A549 (cell line): Measurements from ENCODE around the gene DPEP1. TPM values are rescaled to one million over a fixed set of nuclear protein-coding genes. Genes with fewer than 3 reads are reported as not detected.

Source experiments
- ATAC-seq, 2 experiments: fragments of 200-7000 bp in 1 of 2; fragments of >200 bp in 1 of 2; cut with Nextera tagmentation in 1 of 2; cut with Tn5 transposase in 1 of 2; 3 replicates each; pipeline versions ENCODE4 v1.8.0 to v1.9.1; 2018 to 2020; ENCODE audit warnings: mild to moderate bottlenecking in 1 of 2, moderate library complexity in 1 of 2
- CTCF ChIA-PET: fragments of 300-600 bp; sonication (Branson Sonifier 250); formaldehyde crosslinking; extraction: SDS; loops from one replicate; lab custom pipeline; 2021; ENCODE audit warnings: antibody characterized with exemption, inconsistent platforms; lab: Yijun Ruan, JAX
- POLR2A ChIA-PET: fragments of 350-600 bp; formaldehyde crosslinking; extraction: SDS; loops from one replicate; lab custom pipeline; 2021; ENCODE audit warnings: antibody characterized with exemption, inconsistent platforms; lab: Yijun Ruan, JAX
- DNase-seq, 2 experiments: peaks; one replicate each; pipeline versions ENCODE4 v3.0.0 to v3.0.0-alpha.2; 2011 to 2016; ENCODE audit warnings: low read depth in 1 of 2, low spot score in 1 of 2
- FAIRE-seq: peaks from 2 replicates; lab custom pipeline; 2011; peaks lifted over from hg19 to GRCh38; lab: Jason Lieb, UNC
- H3K27ac ChIP-seq, 2 experiments: fragments of >200 bp; sonication (Bioruptor Twin); formaldehyde crosslinking; 3 replicates each; pipeline ENCODE4 v1.5.1; 2016 to 2017
- H3K4me1 ChIP-seq: fragments of >200 bp; sonication (Bioruptor Twin); formaldehyde crosslinking; 3 replicates; pipeline ENCODE4 v1.6.1; 2016
- H3K4me2 ChIP-seq: fragments of >200 bp; sonication (Bioruptor Twin); formaldehyde crosslinking; 3 replicates; pipeline ENCODE4 v1.6.1; 2016
- H3K4me3 ChIP-seq: fragments of >200 bp; sonication (Bioruptor Twin); formaldehyde crosslinking; 3 replicates; pipeline ENCODE4 v1.5.1; 2016
- H3K9me3 ChIP-seq: fragments of >200 bp; sonication (Bioruptor Twin); formaldehyde crosslinking; 3 replicates; pipeline ENCODE4 v1.6.1; 2016
- BHLHE40 ChIP-seq: IDR thresholded peaks from 2 replicates; pipeline ENCODE4 v1.6.1; 2012; ENCODE audit warnings: low read depth, low read length, inconsistent platforms
- CBX8 ChIP-seq: fragments of 200-600 bp; sonication (generic); IDR thresholded peaks from 2 replicates; pipeline ENCODE4 v1.6.1; 2016
- CHD2 ChIP-seq: fragments of 150-350 bp; IDR thresholded peaks from 2 replicates; pipeline ENCODE4 v1.6.1; 2014; ENCODE audit warnings: low read length; ENCODE audit not compliant: partially characterized antibody
- EHMT2 ChIP-seq: fragments of 200-600 bp; sonication (generic); IDR thresholded peaks from 2 replicates; pipeline ENCODE4 v1.6.1; 2016; ENCODE audit warnings: antibody characterized with exemption, low read depth, mild to moderate bottlenecking, moderate library complexity
- EP300 ChIP-seq, 2 experiments: fragments of >200 bp; sonication (Bioruptor Twin); formaldehyde crosslinking; IDR thresholded peaks; 2 replicates in 1 of 2; 3 replicates in 1 of 2; pipeline ENCODE4 v1.6.1; 2016 to 2017
- ESRRA ChIP-seq: fragments of 150-350 bp; IDR thresholded peaks from 2 replicates; pipeline ENCODE4 v1.6.1; 2014; ENCODE audit warnings: mild to moderate bottlenecking, low read length, borderline replicate concordance
- FOSL2 ChIP-seq, 2 experiments: fragments of 450-650 bp in 1 of 2; fragments of >200 bp in 1 of 2; sonication (Bioruptor Twin) in 1 of 2; formaldehyde crosslinking; IDR thresholded peaks; 2 replicates each; pipeline versions ENCODE4 v1.5.0 to v1.6.1; 2016 to 2020; ENCODE audit warnings: mild to moderate bottlenecking in 1 of 2, moderate library complexity in 1 of 2
- FOXS1 ChIP-seq: fragments of 250-450 bp; sonication (Bioruptor Pico); IDR thresholded peaks from 2 replicates; pipeline ENCODE4 v1.5.0; 2020; ENCODE audit warnings: mild to moderate bottlenecking, moderate library complexity
- HMGXB4 ChIP-seq: fragments of 250-450 bp; sonication (Bioruptor Pico); IDR thresholded peaks from 2 replicates; pipeline ENCODE4 v1.5.0; 2021; ENCODE audit warnings: mild to moderate bottlenecking, moderate library complexity, borderline replicate concordance
- HOXB5 ChIP-seq: fragments of 250-450 bp; sonication (Bioruptor Pico); IDR thresholded peaks from 2 replicates; pipeline ENCODE4 v1.5.0; 2020; ENCODE audit warnings: mild to moderate bottlenecking, moderate library complexity
- JUN ChIP-seq, 2 experiments: fragments of >200 bp; sonication (Bioruptor Twin); formaldehyde crosslinking; IDR thresholded peaks; 2 replicates in 1 of 2; 3 replicates in 1 of 2; pipeline ENCODE4 v1.6.1; 2016 to 2017
- KDM1A ChIP-seq: fragments of 200-600 bp; sonication (generic); IDR thresholded peaks from 2 replicates; pipeline ENCODE4 v1.6.1; 2016; ENCODE audit warnings: low read depth, mild to moderate bottlenecking
- KDM5A ChIP-seq: fragments of 200-600 bp; sonication (generic); IDR thresholded peaks from 2 replicates; pipeline ENCODE4 v1.6.1; 2016; ENCODE audit warnings: antibody characterized with exemption, mild to moderate bottlenecking
- MAFK ChIP-seq: fragments of 450-650 bp; IDR thresholded peaks from 2 replicates; pipeline ENCODE4 v1.6.1; 2014; ENCODE audit not compliant: partially characterized antibody
- MYC ChIP-seq: IDR thresholded peaks from 2 replicates; pipeline ENCODE4 v1.6.1; 2012; ENCODE audit warnings: mild to moderate bottlenecking, inconsistent platforms, low read length, improper control_type of control experiment, borderline replicate concordance
- NFE2L2 ChIP-seq: fragments of 150-350 bp; conservative IDR thresholded peaks from 2 replicates; pipeline ENCODE4 v1.6.1; 2014; ENCODE audit warnings: low read length
- PBX3 ChIP-seq: IDR thresholded peaks from 2 replicates; pipeline ENCODE4 v1.6.1; 2012
- POLR2AphosphoS2 ChIP-seq: conservative IDR thresholded peaks from 2 replicates; pipeline ENCODE4 v1.6.1; 2012; ENCODE audit warnings: low read length, improper control_type of control experiment, inconsistent platforms
- RFX5 ChIP-seq: fragments of 450-650 bp; IDR thresholded peaks from 2 replicates; pipeline ENCODE4 v1.7.1; 2014; ENCODE audit warnings: antibody characterized with exemption, mild to moderate bottlenecking, moderate library complexity
- RNF2 ChIP-seq: fragments of 200-600 bp; sonication (generic); IDR thresholded peaks from 2 replicates; pipeline ENCODE4 v1.6.1; 2016; ENCODE audit warnings: low read depth, mild to moderate bottlenecking, antibody characterized with exemption, moderate library complexity, borderline replicate concordance
- SMC3 ChIP-seq: fragments of >200 bp; sonication (Bioruptor Twin); formaldehyde crosslinking; IDR thresholded peaks from 3 replicates; pipeline ENCODE4 v1.6.1; 2018; ENCODE audit warnings: inconsistent platforms
- ZNF302 ChIP-seq: fragments of 250-450 bp; sonication (Bioruptor Pico); IDR thresholded peaks from 2 replicates; pipeline ENCODE4 v1.9.0; 2021; ENCODE audit warnings: inconsistent platforms, mild to moderate bottlenecking, moderate library complexity
- ZSCAN20 ChIP-seq: fragments of 250-450 bp; sonication (Bioruptor Pico); IDR thresholded peaks from 2 replicates; pipeline ENCODE4 v1.8.0; 2022; ENCODE audit warnings: mild to moderate bottlenecking, moderate library complexity
- WGBS: methylation state at CpG from one replicate; pipeline ENCODE4 v1.1.6; 2017; ENCODE audit errors: missing lambda C conversion rate; 5-methylcytosine and 5-hydroxymethylcytosine counted together
- polyA plus RNA-seq, 4 experiments: library from polyadenylated mRNA; depleted of rRNA in 3 of 4; stranded (reverse); fragments of >200 nt; fragmentation: RNase III in 1 of 4; extraction: RNeasy Plus Mini Kit Qiagen cat#74134 plus additional on column Dnase treatment in 1 of 4; gene quantifications; 2 replicates in 3 of 4; 3 replicates in 1 of 4; pipeline ENCODE4 v1.2.3, GENCODE V29; 2011 to 2017
- TF ChIP-seq, protein P1 (sequence below): IDR thresholded peaks from 2 replicates; pipeline ENCODE4 v1.6.1; 2012
- TF ChIP-seq, protein P2 (sequence below): fragments of 250-450 bp; sonication (Bioruptor Pico); IDR thresholded peaks from 2 replicates; pipeline ENCODE4 v1.5.0; 2020; ENCODE audit warnings: low read depth, mild to moderate bottlenecking, moderate library complexity
- TF ChIP-seq, protein P3 (sequence below): fragments of 200-600 bp; sonication (generic); IDR thresholded peaks from 2 replicates; pipeline ENCODE4 v1.6.1; 2016; ENCODE audit warnings: antibody characterized with exemption, mild to moderate bottlenecking, moderate library complexity
- TF ChIP-seq, protein P4 (sequence below): fragments of >200 bp; sonication (Bioruptor Twin); formaldehyde crosslinking; IDR thresholded peaks from 3 replicates; pipeline ENCODE4 v1.5.1; 2016

DPEP1 gene
- polyA plus RNA-seq, 2 of the 4 experiments (the other 2 are of a cell fraction): 1.3 to 1.5 TPM

- WGBS: 93% methylated on average over 4 of the region's 12 CpGs
- Histone ChIP-seq H3K4me2 (no peak overlapping the region), H3K27ac (no peak overlapping the region), H3K4me1 (peaks cover 25% of the 10 kb centered on the region), H3K9me3 (no peaks in the 10 kb centered on the region), H3K4me3 (no peak overlapping the region)
- TF ChIP-seq, protein P1, sequence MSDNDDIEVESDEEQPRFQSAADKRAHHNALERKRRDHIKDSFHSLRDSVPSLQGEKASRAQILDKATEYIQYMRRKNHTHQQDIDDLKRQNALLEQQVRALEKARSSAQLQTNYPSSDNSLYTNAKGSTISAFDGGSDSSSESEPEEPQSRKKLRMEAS: no peak
- TF ChIP-seq ZSCAN20 (CRISPR knock-in tag): no peak
- TF ChIP-seq, protein P2, sequence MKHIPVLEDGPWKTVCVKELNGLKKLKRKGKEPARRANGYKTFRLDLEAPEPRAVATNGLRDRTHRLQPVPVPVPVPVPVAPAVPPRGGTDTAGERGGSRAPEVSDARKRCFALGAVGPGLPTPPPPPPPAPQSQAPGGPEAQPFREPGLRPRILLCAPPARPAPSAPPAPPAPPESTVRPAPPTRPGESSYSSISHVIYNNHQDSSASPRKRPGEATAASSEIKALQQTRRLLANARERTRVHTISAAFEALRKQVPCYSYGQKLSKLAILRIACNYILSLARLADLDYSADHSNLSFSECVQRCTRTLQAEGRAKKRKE (CRISPR knock-in tag): no peak
- no peak for TF ChIP-seq PBX3
- TF ChIP-seq KDM5A: no peak
- TF ChIP-seq EHMT2: no peak
- no peak for TF ChIP-seq BHLHE40
- TF ChIP-seq HOXB5 (CRISPR knock-in tag): no peak
- no peak for TF ChIP-seq MYC
- TF ChIP-seq, protein P3, sequence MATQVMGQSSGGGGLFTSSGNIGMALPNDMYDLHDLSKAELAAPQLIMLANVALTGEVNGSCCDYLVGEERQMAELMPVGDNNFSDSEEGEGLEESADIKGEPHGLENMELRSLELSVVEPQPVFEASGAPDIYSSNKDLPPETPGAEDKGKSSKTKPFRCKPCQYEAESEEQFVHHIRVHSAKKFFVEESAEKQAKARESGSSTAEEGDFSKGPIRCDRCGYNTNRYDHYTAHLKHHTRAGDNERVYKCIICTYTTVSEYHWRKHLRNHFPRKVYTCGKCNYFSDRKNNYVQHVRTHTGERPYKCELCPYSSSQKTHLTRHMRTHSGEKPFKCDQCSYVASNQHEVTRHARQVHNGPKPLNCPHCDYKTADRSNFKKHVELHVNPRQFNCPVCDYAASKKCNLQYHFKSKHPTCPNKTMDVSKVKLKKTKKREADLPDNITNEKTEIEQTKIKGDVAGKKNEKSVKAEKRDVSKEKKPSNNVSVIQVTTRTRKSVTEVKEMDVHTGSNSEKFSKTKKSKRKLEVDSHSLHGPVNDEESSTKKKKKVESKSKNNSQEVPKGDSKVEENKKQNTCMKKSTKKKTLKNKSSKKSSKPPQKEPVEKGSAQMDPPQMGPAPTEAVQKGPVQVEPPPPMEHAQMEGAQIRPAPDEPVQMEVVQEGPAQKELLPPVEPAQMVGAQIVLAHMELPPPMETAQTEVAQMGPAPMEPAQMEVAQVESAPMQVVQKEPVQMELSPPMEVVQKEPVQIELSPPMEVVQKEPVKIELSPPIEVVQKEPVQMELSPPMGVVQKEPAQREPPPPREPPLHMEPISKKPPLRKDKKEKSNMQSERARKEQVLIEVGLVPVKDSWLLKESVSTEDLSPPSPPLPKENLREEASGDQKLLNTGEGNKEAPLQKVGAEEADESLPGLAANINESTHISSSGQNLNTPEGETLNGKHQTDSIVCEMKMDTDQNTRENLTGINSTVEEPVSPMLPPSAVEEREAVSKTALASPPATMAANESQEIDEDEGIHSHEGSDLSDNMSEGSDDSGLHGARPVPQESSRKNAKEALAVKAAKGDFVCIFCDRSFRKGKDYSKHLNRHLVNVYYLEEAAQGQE: no peak
- no peak for TF ChIP-seq KDM1A
- no peak for TF ChIP-seq NFE2L2
- TF ChIP-seq EP300 (IDR thresholded peaks at IDR 0.05): no peak
- TF ChIP-seq SMC3: no peak
- TF ChIP-seq FOSL2 (IDR thresholded peaks at IDR 0.05): no peak
- no peak for TF ChIP-seq FOSL2 (CRISPR knock-in tag; IDR thresholded peaks at IDR 0.05)
- no peak for TF ChIP-seq CBX8
- TF ChIP-seq, protein P4, sequence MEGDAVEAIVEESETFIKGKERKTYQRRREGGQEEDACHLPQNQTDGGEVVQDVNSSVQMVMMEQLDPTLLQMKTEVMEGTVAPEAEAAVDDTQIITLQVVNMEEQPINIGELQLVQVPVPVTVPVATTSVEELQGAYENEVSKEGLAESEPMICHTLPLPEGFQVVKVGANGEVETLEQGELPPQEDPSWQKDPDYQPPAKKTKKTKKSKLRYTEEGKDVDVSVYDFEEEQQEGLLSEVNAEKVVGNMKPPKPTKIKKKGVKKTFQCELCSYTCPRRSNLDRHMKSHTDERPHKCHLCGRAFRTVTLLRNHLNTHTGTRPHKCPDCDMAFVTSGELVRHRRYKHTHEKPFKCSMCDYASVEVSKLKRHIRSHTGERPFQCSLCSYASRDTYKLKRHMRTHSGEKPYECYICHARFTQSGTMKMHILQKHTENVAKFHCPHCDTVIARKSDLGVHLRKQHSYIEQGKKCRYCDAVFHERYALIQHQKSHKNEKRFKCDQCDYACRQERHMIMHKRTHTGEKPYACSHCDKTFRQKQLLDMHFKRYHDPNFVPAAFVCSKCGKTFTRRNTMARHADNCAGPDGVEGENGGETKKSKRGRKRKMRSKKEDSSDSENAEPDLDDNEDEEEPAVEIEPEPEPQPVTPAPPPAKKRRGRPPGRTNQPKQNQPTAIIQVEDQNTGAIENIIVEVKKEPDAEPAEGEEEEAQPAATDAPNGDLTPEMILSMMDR: no peak
- no peak for TF ChIP-seq FOXS1 (CRISPR knock-in tag)
- ATAC-seq: no peak
- no peak for FAIRE-seq
- DNase-seq: no peak
- CTCF ChIA-PET: interaction anchor here (0.9 to 2.0 kb wide), 4 partner anchors 19 to 62 kb away, joined by 3 to 22 read pairs (median 4); partner anchors contain the start of gene CPNE7
- POLR2A ChIA-PET: no interaction called here
Measured at GRCh38 chr16:89636663-89637062, 23.2 kb downstream of the DPEP1 start.

- Histone ChIP-seq H3K4me1 (peaks cover 18% of the 10 kb centered on the region), H3K4me2 (no peak overlapping the region), H3K9me3 (no peaks in the 10 kb centered on the region), H3K27ac (no peak overlapping the region), H3K4me3 (no peak overlapping the region)
- CTCF ChIA-PET: interaction anchor here (0.9 to 2.0 kb wide), 3 partner anchors 20 to 63 kb away, joined by 3 to 22 read pairs (median 4); no protein-coding TSS in a partner anchor
- 45% methylated on average over 10 of the region's 10 CpGs for WGBS
- POLR2A ChIA-PET: no interaction called here
- no peak for FAIRE-seq
- no peak for DNase-seq
- no peak for TF ChIP-seq RNF2
- TF ChIP-seq ZNF302: no peak
- TF ChIP-seq PBX3: no peak
- TF ChIP-seq RFX5: no peak
- TF ChIP-seq POLR2AphosphoS2: no peak
- no peak for TF ChIP-seq HMGXB4
- TF ChIP-seq KDM5A: no peak
- TF ChIP-seq KDM1A: no peak
- TF ChIP-seq FOXS1 (CRISPR knock-in tag): no peak
- no peak for TF ChIP-seq ESRRA
- no peak for TF ChIP-seq CHD2
- TF ChIP-seq MAFK: no peak
- no peak for TF ChIP-seq JUN (IDR thresholded peaks at IDR 0.05)
- no peak for ATAC-seq
Measured at GRCh38 chr16:89637379-89637778, 23.9 kb downstream of the DPEP1 start.
